Fibroblast of lung (primary cell): ENCODE data around the gene GNAI1. TPM values are rescaled to one million over a fixed set of nuclear protein-coding genes. Genes with fewer than 3 reads are reported as not detected.

Experiments
- DNase-seq, 2 donors: peaks; one replicate each; pipeline versions ENCODE4 v3.0.0 to v3.0.0-alpha.2; 2010; ENCODE audit warnings: low read depth in 2 of 2
- H2AFZ ChIP-seq: 2 replicates; pipeline ENCODE4 v1.5.1; 2012; ENCODE audit warnings: low read length, control low read depth, inconsistent platforms
- H3K27ac ChIP-seq: 2 replicates; pipeline ENCODE4 v1.5.1; 2011; ENCODE audit warnings: low read length, control low read depth; ENCODE audit not compliant: insufficient read depth
- H3K27me3 ChIP-seq: 2 replicates; pipeline ENCODE4 v1.5.1; 2011; ENCODE audit warnings: mild to moderate bottlenecking, low read length; ENCODE audit not compliant: control insufficient read depth, insufficient read depth
- H3K36me3 ChIP-seq: 2 replicates; pipeline ENCODE4 v1.5.1; 2011; ENCODE audit warnings: low read length; ENCODE audit not compliant: control insufficient read depth, insufficient read depth
- H3K4me1 ChIP-seq: 2 replicates; pipeline ENCODE4 v1.5.1; 2011; ENCODE audit warnings: low read length; ENCODE audit not compliant: control insufficient read depth, insufficient read depth; ENCODE audit errors: extremely low read depth
- H3K4me2 ChIP-seq: 2 replicates; pipeline ENCODE4 v1.5.1; 2011; ENCODE audit warnings: low read length, control low read depth; ENCODE audit not compliant: insufficient read depth; ENCODE audit errors: extremely low read depth
- H3K4me3 ChIP-seq, 4 experiments: fragments of 200-600 bp in 1 of 4; sonication (generic) in 1 of 4; replicated peaks in 1 of 4; 2 replicates each; pipeline ENCODE4 v1.5.1; 2011 to 2016; ENCODE audit warnings: low read length in 4 of 4, low read depth in 3 of 4, mild to moderate bottlenecking in 3 of 4, control low read depth in 2 of 4, inconsistent platforms in 1 of 4, mixed read lengths in 1 of 4; ENCODE audit not compliant: insufficient read depth in 1 of 4; ENCODE audit errors: control extremely low read depth in 1 of 4
- H3K79me2 ChIP-seq: 2 replicates; pipeline ENCODE4 v1.5.1; 2012; ENCODE audit warnings: mild to moderate bottlenecking, low read length, inconsistent platforms; ENCODE audit not compliant: control insufficient read depth, insufficient read depth
- H3K9ac ChIP-seq: 2 replicates; pipeline ENCODE4 v1.5.1; 2011; ENCODE audit warnings: mild to moderate bottlenecking, low read length, control low read depth; ENCODE audit not compliant: insufficient read depth
- H3K9me3 ChIP-seq: 2 replicates; pipeline ENCODE4 v1.5.1; 2012; ENCODE audit warnings: low read depth, low read length; ENCODE audit not compliant: control insufficient read depth, insufficient read depth
- H4K20me1 ChIP-seq: 2 replicates; pipeline ENCODE4 v1.5.1; 2011; ENCODE audit warnings: low read length; ENCODE audit not compliant: control insufficient read depth, insufficient read depth; ENCODE audit errors: extremely low read depth
- CTCF ChIP-seq, 2 donors: IDR thresholded peaks in 1 of 2; conservative IDR thresholded peaks in 1 of 2; 1 replicate in 1 of 2; 2 replicates in 1 of 2; pipeline ENCODE4 v1.5.1; 2011 to 2012; ENCODE audit warnings: low read length in 2 of 2, control low read depth in 1 of 2, inconsistent platforms in 1 of 2, low read depth in 1 of 2, mild to moderate bottlenecking in 1 of 2
- EZH2 ChIP-seq: IDR thresholded peaks from 2 replicates; pipeline ENCODE4 v1.5.1; 2012; ENCODE audit warnings: low read length, control low read depth, mild to moderate bottlenecking; ENCODE audit errors: missing control alignments
- polyA plus RNA-seq, 2 donors: library from polyadenylated mRNA; depleted of rRNA in 1 of 2; stranded (reverse) in 1 of 2; unstranded in 1 of 2; fragments of >200 nt; gene quantifications; 2 replicates each; pipeline ENCODE4 v1.2.1, GENCODE V29; 2011 to 2012; ENCODE audit warnings: missing spikeins in 1 of 2
- total RNA-seq: library from RNA; depleted of rRNA; stranded (reverse); fragments of >200 nt; gene quantifications from 2 replicates; pipeline ENCODE4 v1.2.1, GENCODE V29; 2014

Gene GNAI1
- total and polyA plus RNA-seq, 2 donors (not counting 1 experiment from before 2014, with no cell fraction given), result 68.9 to 81.8 TPM

- no peaks in the 10 kb centered on the region for H3K27me3 ChIP-seq
- H3K79me2 ChIP-seq, result no peaks in the 10 kb centered on the region
- no peak overlapping the region for H2AFZ ChIP-seq
- H3K4me2 ChIP-seq, result no peak overlapping the region
- H3K4me1 ChIP-seq, result peaks cover 4% of the 10 kb centered on the region
- no peak overlapping the region for H3K9ac ChIP-seq
- H3K9me3 ChIP-seq, result no peaks in the 10 kb centered on the region
- TF ChIP-seq EZH2, result no peak
- TF ChIP-seq CTCF (conservative IDR thresholded peaks at IDR 0.05 in 1 of 2, IDR thresholded peaks at IDR 0.05 in 1 of 2; ENCODE audit: low read depth in 1 of 2, low read length in 2 of 2), result no peak
- DNase-seq, result peak; percentile 74 to 90
- peak overlapping the region; percentile 39 for H3K27ac ChIP-seq
- H3K36me3 ChIP-seq, result peaks cover 2% of the 10 kb centered on the region
- no peaks in the 10 kb centered on the region for H4K20me1 ChIP-seq
- H3K4me3 ChIP-seq, result no peak overlapping the region
Observed at GRCh38 chr7:80218723-80219122, 84.1 kb downstream of the GNAI1 start.

- Histone ChIP-seq H3K4me1 (peaks cover 4% of the 10 kb centered on the region), H3K27ac (no peak overlapping the region), H3K4me3 (no peak overlapping the region), H3K9me3 (no peaks in the 10 kb centered on the region), H2AFZ (no peak overlapping the region), H3K4me2 (no peak overlapping the region), H3K36me3 (peaks cover 2% of the 10 kb centered on the region), H3K27me3 (no peaks in the 10 kb centered on the region), H3K9ac (no peak overlapping the region), H3K79me2 (no peaks in the 10 kb centered on the region), H4K20me1 (no peaks in the 10 kb centered on the region)
- no peak for DNase-seq
- TF ChIP-seq EZH2, result no peak
- no peak for TF ChIP-seq CTCF (conservative IDR thresholded peaks at IDR 0.05 in 1 of 2, IDR thresholded peaks at IDR 0.05 in 1 of 2; ENCODE audit: low read depth in 1 of 2, low read length in 2 of 2)
Observed at GRCh38 chr7:80220022-80220634, 85.5 kb downstream of the GNAI1 start.

- no peaks in the 10 kb centered on the region for H3K79me2 ChIP-seq
- H3K27ac ChIP-seq, result no peak overlapping the region
- H3K27me3 ChIP-seq, result no peaks in the 10 kb centered on the region
- H3K4me3 ChIP-seq, result no peak overlapping the region
- H3K4me1 ChIP-seq, result no peaks in the 10 kb centered on the region
- TF ChIP-seq EZH2 (no peak), CTCF (conservative IDR thresholded peaks at IDR 0.05 in 1 of 2, IDR thresholded peaks at IDR 0.05 in 1 of 2; ENCODE audit: low read depth in 1 of 2, low read length in 2 of 2) (no peak)
- H3K9ac ChIP-seq, result no peak overlapping the region
- H3K36me3 ChIP-seq, result peaks cover 2% of the 10 kb centered on the region
- H3K9me3 ChIP-seq, result no peaks in the 10 kb centered on the region
- no peak overlapping the region for H2AFZ ChIP-seq
- H3K4me2 ChIP-seq, result no peak overlapping the region
- no peaks in the 10 kb centered on the region for H4K20me1 ChIP-seq
- no peak for DNase-seq
Observed at GRCh38 chr7:80224415-80224814, 89.8 kb downstream of the GNAI1 start.
